Activated CD4-positive, alpha-beta memory T cell treated with anti-CD3 and anti-CD28 coated beads for 36 hours (primary cell): Measurements from ENCODE around the gene CITED4. TPM values are rescaled to one million over a fixed set of nuclear protein-coding genes. Genes with fewer than 3 reads are reported as not detected.

Experiments
- CTCF ChIA-PET: fragments of 350-600 bp; sonication (Branson Sonifier 250); formaldehyde crosslinking; loops from one replicate; lab custom pipeline; 2021; ENCODE audit warnings: antibody characterized with exemption, inconsistent platforms; lab: Charles Lee
- POLR2A ChIA-PET: fragments of 350-600 bp; sonication (Branson Sonifier 250); formaldehyde crosslinking; loops from one replicate; lab custom pipeline; 2021; ENCODE audit warnings: antibody characterized with exemption; lab: Charles Lee
- DNase-seq: peaks from one replicate; pipeline ENCODE4 v3.0.0-alpha.2; 2020
- H3K27ac Mint-ChIP-seq: one replicate; pipeline ENCODE4 v1.8.0; 2021; ENCODE audit warnings: mixed read lengths
- H3K27me3 Mint-ChIP-seq: one replicate; pipeline ENCODE4 v1.8.0; 2021; ENCODE audit warnings: mixed read lengths
- H3K36me3 Mint-ChIP-seq: one replicate; pipeline ENCODE4 v1.8.0; 2021; ENCODE audit warnings: mixed read lengths
- H3K4me1 Mint-ChIP-seq: one replicate; pipeline ENCODE4 v1.8.0; 2021; ENCODE audit warnings: low read depth, mixed read lengths
- H3K4me3 Mint-ChIP-seq: one replicate; pipeline ENCODE4 v1.8.0; 2021; ENCODE audit warnings: mild to moderate bottlenecking, mixed read lengths
- H3K9me3 Mint-ChIP-seq: one replicate; pipeline ENCODE4 v1.8.0; 2021; ENCODE audit warnings: mixed read lengths
- intact Hi-C: fragments of 100-400 bp; cut with micrococcal nuclease; formaldehyde crosslinking; loops from one replicate; pipeline ENCODE4 v1.15.1; 2023
- total RNA-seq, 2 experiments: library from RNA; stranded (reverse); gene quantifications; one replicate each; pipeline ENCODE4 v1.2.3, GENCODE V29; 2021

CITED4 gene
- total RNA-seq, 2 experiments from 2014 or later = 1.9 to 2.1 TPM

- H3K27me3 Mint-ChIP-seq = peaks cover 3% of the 10 kb centered on the region
- no peaks in the 10 kb centered on the region for H3K36me3 Mint-ChIP-seq
- H3K4me1 Mint-ChIP-seq = peaks cover 10% of the 10 kb centered on the region
- POLR2A ChIA-PET = interaction anchor here (1.0 to 1.1 kb wide), 2 partner anchors 15 to 169 kb away, joined by 4 to 6 read pairs; partner anchors contain the start of gene NFYC
- H3K4me3 Mint-ChIP-seq = peak overlapping the region; percentile 62
- intact Hi-C loops = loop anchor here (1.0 kb wide), 3 partner anchors 14 to 91 kb away; no protein-coding TSS in a partner anchor
- no peaks in the 10 kb centered on the region for H3K9me3 Mint-ChIP-seq
- H3K27ac Mint-ChIP-seq = no peak overlapping the region
- DNase-seq = peak; percentile 47
- CTCF ChIA-PET = interaction anchor here (1.0 to 6.2 kb wide), 7 partner anchors 10 to 143 kb away, joined by 3 to 47 read pairs (median 7); no protein-coding TSS in a partner anchor
These were observed 749 bp downstream of the CITED4 start for GRCh38 chr1:40861224-40862003.

GRCh38 chr1:40860706-40861223 lies 1.4 kb downstream of the CITED4 start:
- POLR2A ChIA-PET = no interaction called here
- Mint-ChIP-seq H3K27ac (no peak overlapping the region), H3K36me3 (no peaks in the 10 kb centered on the region), H3K4me1 (peaks cover 10% of the 10 kb centered on the region), H3K9me3 (no peaks in the 10 kb centered on the region), H3K27me3 (peaks cover 3% of the 10 kb centered on the region), H3K4me3 (peak overlapping the region; percentile 62)
- DNase-seq = no peak
- intact Hi-C loops = no loop called here
- CTCF ChIA-PET = interaction anchor here (1.0 to 6.2 kb wide), 3 partner anchors 11 to 143 kb away, joined by 3 to 47 read pairs (median 7); no protein-coding TSS in a partner anchor

- intact Hi-C loops = no loop called here
- CTCF ChIA-PET = interaction anchor here (1.2 to 6.2 kb wide), 4 partner anchors 10 to 93 kb away, joined by 3 to 47 read pairs (median 8); no protein-coding TSS in a partner anchor
- H3K27ac Mint-ChIP-seq = no peak overlapping the region
- no peak for DNase-seq
- H3K9me3 Mint-ChIP-seq = no peaks in the 10 kb centered on the region
- POLR2A ChIA-PET = interaction anchor here (0.6 kb wide), 1 partner anchor 129 kb away, joined by 3 read pairs; no protein-coding TSS in a partner anchor
- peaks cover 10% of the 10 kb centered on the region for H3K4me1 Mint-ChIP-seq
- H3K36me3 Mint-ChIP-seq = no peaks in the 10 kb centered on the region
- H3K4me3 Mint-ChIP-seq = no peak overlapping the region
- H3K27me3 Mint-ChIP-seq = peaks cover 3% of the 10 kb centered on the region
These were observed 3.2 kb downstream of the CITED4 start for GRCh38 chr1:40858856-40859416.

GRCh38 chr1:40857737-40858136 lies 4.4 kb downstream of the CITED4 start:
- intact Hi-C loops = no loop called here
- ChIA-PET POLR2A (no interaction called here), CTCF (interaction anchor here (0.7 to 6.2 kb wide), 6 partner anchors 8 to 95 kb away, joined by 3 to 47 read pairs (median 5); no protein-coding TSS in a partner anchor)
- Mint-ChIP-seq H3K9me3 (no peaks in the 10 kb centered on the region), H3K36me3 (no peaks in the 10 kb centered on the region), H3K4me1 (peaks cover 7% of the 10 kb centered on the region), H3K4me3 (no peak overlapping the region), H3K27ac (no peak overlapping the region), H3K27me3 (peaks cover 3% of the 10 kb centered on the region)
- DNase-seq = no peak

- ChIA-PET POLR2A (no interaction called here), CTCF (interaction anchor here (1.4 to 11.1 kb wide), 3 partner anchors 82 to 94 kb away, joined by 5 to 152 read pairs (median 5); no protein-coding TSS in a partner anchor)
- no peaks in the 10 kb centered on the region for H3K9me3 Mint-ChIP-seq
These were observed 5.4 kb downstream of the CITED4 start for GRCh38 chr1:40856656-40857302.

GRCh38 chr1:40856116-40856515 lies 6.0 kb downstream of the CITED4 start:
- H3K36me3 Mint-ChIP-seq = no peaks in the 10 kb centered on the region
- H3K27ac Mint-ChIP-seq = no peak overlapping the region
- H3K27me3 Mint-ChIP-seq = peaks cover 3% of the 10 kb centered on the region
- POLR2A ChIA-PET = no interaction called here
- DNase-seq = no peak
- no peak overlapping the region for H3K4me3 Mint-ChIP-seq
- intact Hi-C loops = no loop called here
- peaks cover 3% of the 10 kb centered on the region for H3K4me1 Mint-ChIP-seq
- H3K9me3 Mint-ChIP-seq = no peaks in the 10 kb centered on the region
- CTCF ChIA-PET = interaction anchor here (1.3 to 11.1 kb wide), 3 partner anchors 81 to 95 kb away, joined by 3 to 152 read pairs (median 5); no protein-coding TSS in a partner anchor

More at GRCh38 chr1:40856656-40857302, 5.4 kb downstream of the CITED4 start:
- H3K27me3 Mint-ChIP-seq = peaks cover 3% of the 10 kb centered on the region
- no peak overlapping the region for H3K4me3 Mint-ChIP-seq
- no peaks in the 10 kb centered on the region for H3K36me3 Mint-ChIP-seq
- peaks cover 3% of the 10 kb centered on the region for H3K4me1 Mint-ChIP-seq
- intact Hi-C loops = no loop called here
- no peak overlapping the region for H3K27ac Mint-ChIP-seq
- DNase-seq = no peak

GRCh38 chr1:40855513-40855912 lies 6.7 kb downstream of the CITED4 start:
- Mint-ChIP-seq H3K27me3 (no peaks in the 10 kb centered on the region), H3K4me3 (no peak overlapping the region), H3K27ac (no peak overlapping the region), H3K36me3 (no peaks in the 10 kb centered on the region), H3K9me3 (no peaks in the 10 kb centered on the region), H3K4me1 (no peaks in the 10 kb centered on the region)
- intact Hi-C loops = no loop called here
- ChIA-PET CTCF (interaction anchor here (1.3 to 11.1 kb wide), 2 partner anchors 82 to 96 kb away, joined by 3 to 152 read pairs; no protein-coding TSS in a partner anchor), POLR2A (no interaction called here)
- peak; percentile 21 for DNase-seq

- ChIA-PET POLR2A (no interaction called here), CTCF (interaction anchor here (1.3 to 11.1 kb wide), 4 partner anchors 69 to 97 kb away, joined by 3 to 152 read pairs (median 15); no protein-coding TSS in a partner anchor)
- no peaks in the 10 kb centered on the region for H3K36me3 Mint-ChIP-seq
- intact Hi-C loops = loop anchor here (5.0 kb wide), 1 partner anchor 187 kb away; the partner anchor contains the start of gene RIMS3
- H3K27me3 Mint-ChIP-seq = no peaks in the 10 kb centered on the region
- H3K4me3 Mint-ChIP-seq = no peak overlapping the region
- no peaks in the 10 kb centered on the region for H3K9me3 Mint-ChIP-seq
- no peak for DNase-seq
- peaks cover 5% of the 10 kb centered on the region for H3K4me1 Mint-ChIP-seq
- H3K27ac Mint-ChIP-seq = no peak overlapping the region
These were observed 8.3 kb downstream of the CITED4 start for GRCh38 chr1:40853885-40854170.

GRCh38 chr1:40853113-40853884 lies 8.9 kb downstream of the CITED4 start:
- H3K4me3 Mint-ChIP-seq = no peak overlapping the region
- ChIA-PET CTCF (interaction anchor here (0.8 to 11.1 kb wide), 9 partner anchors 13 to 257 kb away, joined by 3 to 152 read pairs (median 3); no protein-coding TSS in a partner anchor), POLR2A (no interaction called here)
- H3K4me1 Mint-ChIP-seq = peaks cover 5% of the 10 kb centered on the region
- H3K36me3 Mint-ChIP-seq = no peaks in the 10 kb centered on the region
- H3K27ac Mint-ChIP-seq = no peak overlapping the region
- no peaks in the 10 kb centered on the region for H3K9me3 Mint-ChIP-seq
- no peak for DNase-seq
- H3K27me3 Mint-ChIP-seq = no peaks in the 10 kb centered on the region
- intact Hi-C loops = loop anchor here (5.0 kb wide), 1 partner anchor 186 kb away; the partner anchor contains the start of gene RIMS3

GRCh38 chr1:40851643-40852042 lies 10.5 kb downstream of the CITED4 start:
- no peak overlapping the region for H3K27ac Mint-ChIP-seq
- ChIA-PET POLR2A (interaction anchor here (0.9 kb wide), 1 partner anchor 76 kb away, joined by 3 read pairs; no protein-coding TSS in a partner anchor), CTCF (interaction anchor here (0.8 to 11.1 kb wide), 6 partner anchors 11 to 100 kb away, joined by 3 to 179 read pairs (median 3); partner anchors contain the start of gene CITED4)
- H3K4me1 Mint-ChIP-seq = peaks cover 5% of the 10 kb centered on the region
- H3K27me3 Mint-ChIP-seq = no peaks in the 10 kb centered on the region
- no peak overlapping the region for H3K4me3 Mint-ChIP-seq
- intact Hi-C loops = loop anchor here (5.0 kb wide), 1 partner anchor 184 kb away; the partner anchor contains the start of gene RIMS3
- H3K9me3 Mint-ChIP-seq = no peaks in the 10 kb centered on the region
- DNase-seq = no peak
- no peaks in the 10 kb centered on the region for H3K36me3 Mint-ChIP-seq
